Astrocyte (in vitro differentiated cells and primary cell): ENCODE measurements around the gene RAN. TPM values are rescaled to one million over a fixed set of nuclear protein-coding genes. Genes with fewer than 3 reads are reported as not detected.
"Not testable (repeated sequence)": the region's sequence is repeated elsewhere in the genome, so short reads cannot be mapped to it uniquely, and the experiment has no call there.

Experiments used
- DNase-seq: peaks from one replicate; pipeline ENCODE4 v3.0.0-alpha.2; 2010; ENCODE audit warnings: low read depth
- FAIRE-seq: peaks from 2 replicates; lab custom pipeline; 2011; peaks lifted over from hg19 to GRCh38; lab: Jason Lieb, UNC
- H2AFZ ChIP-seq: 2 replicates; pipeline ENCODE4 v1.6.0; 2012; ENCODE audit warnings: low read depth, low read length, inconsistent platforms
- H3K27ac ChIP-seq: 2 replicates; pipeline ENCODE4 v1.5.1; 2011; ENCODE audit warnings: low read depth, low read length, inconsistent platforms
- H3K27me3 ChIP-seq: 2 replicates; pipeline ENCODE4 v1.6.0; 2011; ENCODE audit warnings: low read length, inconsistent platforms; ENCODE audit not compliant: insufficient read depth
- H3K36me3 ChIP-seq: 2 replicates; pipeline ENCODE4 v1.5.1; 2011; ENCODE audit warnings: low read length, inconsistent platforms; ENCODE audit not compliant: insufficient read depth
- H3K4me1 ChIP-seq: 2 replicates; pipeline ENCODE4 v1.5.1; 2011; ENCODE audit warnings: low read length, inconsistent platforms; ENCODE audit not compliant: insufficient read depth
- H3K4me2 ChIP-seq: 2 replicates; pipeline ENCODE4 v1.6.0; 2012; ENCODE audit warnings: low read length, inconsistent platforms
- H3K4me3 ChIP-seq: 2 replicates; pipeline ENCODE4 v1.5.1; 2011; ENCODE audit warnings: low read depth, mild to moderate bottlenecking, low read length, inconsistent platforms; ENCODE audit not compliant: insufficient read depth
- H3K79me2 ChIP-seq: 2 replicates; pipeline ENCODE4 v1.6.0; 2012; ENCODE audit warnings: mild to moderate bottlenecking, low read length, inconsistent platforms; ENCODE audit not compliant: insufficient read depth
- H3K9ac ChIP-seq: 2 replicates; pipeline ENCODE4 v1.6.0; 2012; ENCODE audit warnings: mild to moderate bottlenecking, low read length, inconsistent platforms
- H3K9me3 ChIP-seq: 2 replicates; pipeline ENCODE4 v1.5.1; 2012; ENCODE audit warnings: low read depth, mild to moderate bottlenecking, low read length, inconsistent platforms; ENCODE audit not compliant: insufficient read depth
- H4K20me1 ChIP-seq: 2 replicates; pipeline ENCODE4 v1.6.0; 2012; ENCODE audit warnings: low read length, inconsistent platforms; ENCODE audit not compliant: insufficient read depth
- H3K27ac Mint-ChIP-seq: one replicate; pipeline ENCODE4 v1.8.0; 2021; ENCODE audit warnings: mild to moderate bottlenecking, mixed read lengths; ENCODE audit not compliant: unreplicated experiment
- H3K27me3 Mint-ChIP-seq: one replicate; pipeline ENCODE4 v1.8.0; 2021; ENCODE audit warnings: low read depth, mixed read lengths; ENCODE audit not compliant: unreplicated experiment
- H3K36me3 Mint-ChIP-seq: one replicate; pipeline ENCODE4 v1.8.0; 2021; ENCODE audit warnings: low read depth, mixed read lengths; ENCODE audit not compliant: unreplicated experiment
- H3K4me1 Mint-ChIP-seq: one replicate; pipeline ENCODE4 v1.8.0; 2021; ENCODE audit warnings: low read depth, mixed read lengths; ENCODE audit not compliant: unreplicated experiment
- H3K4me3 Mint-ChIP-seq: one replicate; pipeline ENCODE4 v1.8.0; 2021; ENCODE audit warnings: mild to moderate bottlenecking, moderate library complexity, mixed read lengths; ENCODE audit not compliant: unreplicated experiment
- H3K9me3 Mint-ChIP-seq: one replicate; pipeline ENCODE4 v1.8.0; 2021; ENCODE audit warnings: mild to moderate bottlenecking, mixed read lengths; ENCODE audit not compliant: unreplicated experiment
- CTCF ChIP-seq: IDR thresholded peaks from 2 replicates; pipeline ENCODE4 v1.5.1; 2011; ENCODE audit warnings: low read depth, mild to moderate bottlenecking, inconsistent platforms, low read length, moderate library complexity; ENCODE audit not compliant: insufficient read depth
- EZH2 ChIP-seq: IDR thresholded peaks from 2 replicates; pipeline ENCODE4 v1.6.1; 2012; ENCODE audit warnings: mild to moderate bottlenecking, low read length, inconsistent platforms; ENCODE audit not compliant: insufficient read depth
- total RNA-seq: library from RNA; stranded (reverse); gene quantifications from 2 replicates; pipeline ENCODE4 v1.2.1, GENCODE V29; 2021

The RAN gene
- total RNA-seq, 1 donor from 2014 or later, result 872 TPM

DNA sequence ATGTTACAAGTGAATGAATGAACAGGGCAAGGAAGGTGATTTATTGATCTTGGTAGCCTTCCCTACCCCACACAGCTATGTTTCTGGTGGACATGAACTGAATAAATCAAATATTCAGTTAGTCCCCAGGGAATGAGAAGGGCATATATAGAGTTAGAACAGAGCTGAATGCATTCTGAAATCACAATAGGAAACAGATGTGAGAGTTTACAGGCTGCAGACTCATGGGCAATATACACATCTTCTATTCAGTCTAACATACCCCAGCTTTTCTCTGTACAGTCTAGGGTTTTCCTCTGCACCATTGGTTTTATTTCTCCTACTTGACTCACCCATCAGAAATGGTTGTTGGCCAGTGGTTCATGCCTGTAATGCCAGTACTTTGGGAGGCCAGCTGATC lies 25.5 kb upstream of the RAN start:
- Histone ChIP-seq H3K27ac (no peak overlapping the region), H3K27me3 (no peaks in the 10 kb centered on the region), H3K4me2 (no peak overlapping the region), H2AFZ (no peak overlapping the region), H3K79me2 (no peaks in the 10 kb centered on the region), H3K36me3 (no peaks in the 10 kb centered on the region), H3K9ac (no peak overlapping the region), H3K4me1 (peaks cover 5% of the 10 kb centered on the region), H4K20me1 (no peaks in the 10 kb centered on the region), H3K4me3 (no peak overlapping the region), H3K9me3 (no peaks in the 10 kb centered on the region)
- peaks cover 8% of the 10 kb centered on the region for H3K4me1 Mint-ChIP-seq
- no peak for DNase-seq
- no peaks in the 10 kb centered on the region for H3K36me3 Mint-ChIP-seq
- FAIRE-seq, result no peak
- no peak overlapping the region for H3K4me3 Mint-ChIP-seq
- no peaks in the 10 kb centered on the region for H3K27me3 Mint-ChIP-seq
- TF ChIP-seq CTCF (no peak), EZH2 (no peak)
- peaks cover 1% of the 10 kb centered on the region for H3K9me3 Mint-ChIP-seq
- no peak overlapping the region for H3K27ac Mint-ChIP-seq

DNA sequence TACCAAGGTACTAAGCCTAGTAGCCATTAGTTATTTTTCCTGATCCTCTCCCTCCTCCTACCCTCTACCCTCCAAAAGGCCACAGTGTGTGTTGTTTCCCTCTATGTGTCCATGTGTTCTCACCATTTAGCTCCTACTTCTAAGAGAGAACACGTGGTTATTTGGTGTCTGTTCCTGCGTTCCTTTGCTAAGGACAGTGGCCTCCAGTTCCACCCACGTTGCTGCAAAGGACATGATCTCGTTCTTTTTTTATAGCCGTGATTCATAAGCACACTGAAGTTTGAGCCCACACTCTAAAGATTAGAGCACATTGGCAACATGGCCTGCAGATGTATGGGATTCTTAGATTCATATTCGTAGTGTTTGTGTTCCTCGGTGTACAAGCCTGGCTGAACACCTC lies 24.8 kb upstream of the RAN start:
- H3K4me2 ChIP-seq, result peak overlapping the region; percentile 26
- no peak overlapping the region for H2AFZ ChIP-seq
- TF ChIP-seq CTCF, result no peak
- H3K9ac ChIP-seq, result no peak overlapping the region
- H3K9me3 Mint-ChIP-seq, result peaks cover 1% of the 10 kb centered on the region
- no peaks in the 10 kb centered on the region for H4K20me1 ChIP-seq
- DNase-seq (peak; percentile 21), FAIRE-seq (no peak)
- H3K27me3 ChIP-seq, result no peaks in the 10 kb centered on the region
- H3K9me3 ChIP-seq, result no peaks in the 10 kb centered on the region
- H3K4me3 ChIP-seq, result no peak overlapping the region
- no peaks in the 10 kb centered on the region for H3K36me3 ChIP-seq
- H3K4me3 Mint-ChIP-seq, result no peak overlapping the region
- H3K27ac ChIP-seq, result no peak overlapping the region
- H3K27ac Mint-ChIP-seq, result no peak overlapping the region
- H3K4me1 Mint-ChIP-seq, result peaks cover 8% of the 10 kb centered on the region
- peaks cover 5% of the 10 kb centered on the region for H3K4me1 ChIP-seq
- H3K79me2 ChIP-seq, result no peaks in the 10 kb centered on the region
- no peaks in the 10 kb centered on the region for H3K27me3 Mint-ChIP-seq
- H3K36me3 Mint-ChIP-seq, result no peaks in the 10 kb centered on the region

DNA sequence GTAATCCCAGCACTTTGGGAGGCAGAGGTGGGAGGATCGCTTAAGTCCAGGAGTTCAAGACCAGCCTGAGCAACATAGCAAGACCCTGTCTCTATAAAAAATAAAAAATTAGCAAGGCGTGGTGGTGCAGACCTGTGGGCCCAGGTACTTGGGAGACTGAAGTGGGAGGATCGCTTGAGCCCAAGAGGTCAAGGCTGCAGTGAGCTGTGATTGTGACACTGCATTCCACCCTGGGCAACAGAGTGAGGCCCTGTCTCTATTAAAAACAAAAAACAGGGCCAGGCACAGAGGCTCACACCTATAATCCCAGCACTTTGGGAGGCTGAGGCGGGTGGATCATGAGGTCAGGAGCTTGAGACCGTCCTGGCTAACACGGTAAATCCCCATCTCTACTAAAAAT lies 23.8 kb upstream of the RAN start:
- not testable (repeated sequence) for H3K27ac ChIP-seq, H3K9me3 Mint-ChIP-seq, H3K36me3 ChIP-seq, H3K4me3 Mint-ChIP-seq, H3K4me1 Mint-ChIP-seq, H3K79me2 ChIP-seq, H3K36me3 Mint-ChIP-seq, H3K27me3 Mint-ChIP-seq, H3K27me3 ChIP-seq, H3K27ac Mint-ChIP-seq, DNase-seq, H4K20me1 ChIP-seq, FAIRE-seq, H3K4me1 ChIP-seq, H3K9ac ChIP-seq, H3K4me2 ChIP-seq, H2AFZ ChIP-seq, H3K4me3 ChIP-seq, H3K9me3 ChIP-seq

DNA sequence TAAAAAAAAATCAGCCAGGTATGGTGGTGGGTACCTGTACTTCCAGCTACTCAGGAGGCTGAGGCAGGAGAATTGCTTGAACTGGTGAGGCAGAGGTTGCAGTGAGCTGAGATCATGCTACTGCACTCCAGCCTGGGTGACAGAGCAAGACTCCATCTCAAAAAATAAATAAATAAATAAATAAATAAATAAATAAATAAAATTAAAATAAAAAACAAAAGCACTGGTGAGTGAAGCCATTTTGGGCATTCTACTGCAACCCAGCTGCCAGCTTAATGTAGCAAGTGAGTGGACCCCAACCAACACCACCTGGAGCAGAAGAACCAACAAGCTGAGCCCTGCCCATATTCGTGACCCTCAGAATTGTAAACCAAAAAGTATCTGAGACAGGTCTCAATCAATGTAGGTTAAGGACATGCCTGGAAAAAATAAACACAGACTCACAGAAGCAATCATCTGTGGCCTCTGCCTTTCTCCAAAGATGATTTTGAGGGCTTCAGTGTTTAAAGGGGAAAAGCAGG lies 23.0 kb upstream of the RAN start:
- H3K4me1 Mint-ChIP-seq, H3K4me1 ChIP-seq, FAIRE-seq, H2AFZ ChIP-seq, H3K36me3 Mint-ChIP-seq, H3K4me2 ChIP-seq, H3K4me3 ChIP-seq, H3K9me3 Mint-ChIP-seq, DNase-seq, H3K79me2 ChIP-seq, H3K9ac ChIP-seq, H3K27ac Mint-ChIP-seq, H3K36me3 ChIP-seq, H3K27me3 Mint-ChIP-seq, H3K4me3 Mint-ChIP-seq, H3K27ac ChIP-seq, H3K9me3 ChIP-seq, H4K20me1 ChIP-seq, H3K27me3 ChIP-seq: not testable (repeated sequence)
